GM08714 (cell line): ENCODE measurements around the gene RND1.
A peak's percentile ranks its signal among the peaks of the same experiment; 100 is the strongest.
"Not testable (repeated sequence)": the region's sequence is repeated elsewhere in the genome, so short reads cannot be mapped to it uniquely, and the experiment has no call there.

Experiments used
- H3K4me3 ChIP-seq: fragments of 200-500 bp; sonication (Bioruptor generic); 2 replicates; pipeline ENCODE4 v1.5.1; 2014; ENCODE audit warnings: mild to moderate bottlenecking, low read length, inconsistent platforms
- ZNF274 ChIP-seq: IDR thresholded peaks from 2 replicates; pipeline ENCODE4 v1.6.1; 2012; ENCODE audit warnings: mild to moderate bottlenecking, low read depth, low read length

RND1 gene

GRCh38 chr12:48856379-48856778, 9.3 kb downstream of the RND1 start:
- TF ChIP-seq ZNF274: no peak
- H3K4me3 ChIP-seq: no peak overlapping the region

- H3K4me3 ChIP-seq: not testable (repeated sequence)
Measured at GRCh38 chr12:48854932-48855331, 10.7 kb downstream of the RND1 start.

- no peak for TF ChIP-seq ZNF274
- H3K4me3 ChIP-seq: no peak overlapping the region
Measured at GRCh38 chr12:48854488-48854887, 11.2 kb downstream of the RND1 start.

- TF ChIP-seq ZNF274: no peak
- H3K4me3 ChIP-seq: peak overlapping the region; percentile 94
Measured at GRCh38 chr12:48852734-48853688, 12.7 kb downstream of the RND1 start.

- H3K4me3 ChIP-seq: peak within 1 kb of the TSS; percentile 97
- TF ChIP-seq ZNF274: no peak
Measured at GRCh38 chr12:48851883-48852733, 13.6 kb downstream of the RND1 start, which contains the start of gene DDX23. Gene DDX23 (minus strand): TSS chr12:48852163. CDS start chr12:48845782, 6,381 bp downstream.

- H3K4me3 ChIP-seq: not testable (repeated sequence)
Measured at GRCh38 chr12:48842021-48842420, 23.6 kb downstream of the RND1 start.

GRCh38 chr12:48838048-48838447, 27.6 kb downstream of the RND1 start:
- no peak overlapping the region for H3K4me3 ChIP-seq
- TF ChIP-seq ZNF274: no peak

GRCh38 chr12:48832321-48833060, 33.2 kb downstream of the RND1 start:
- TF ChIP-seq ZNF274: no peak
- H3K4me3 ChIP-seq: no peak overlapping the region

- no peak overlapping the region for H3K4me3 ChIP-seq
- no peak for TF ChIP-seq ZNF274
Measured at GRCh38 chr12:48831257-48831656, 34.4 kb downstream of the RND1 start.

GRCh38 chr12:48828841-48829575, 36.7 kb downstream of the RND1 start:
- H3K4me3 ChIP-seq: no peak overlapping the region
- TF ChIP-seq ZNF274: no peak

GRCh38 chr12:48828293-48828692, 37.4 kb downstream of the RND1 start:
- no peak overlapping the region for H3K4me3 ChIP-seq
- no peak for TF ChIP-seq ZNF274

GRCh38 chr12:48827513-48828096, 38.1 kb downstream of the RND1 start:
- no peak for TF ChIP-seq ZNF274
- no peak overlapping the region for H3K4me3 ChIP-seq

- TF ChIP-seq ZNF274: no peak
Measured at GRCh38 chr12:48827026-48827425, 38.6 kb downstream of the RND1 start.

More at GRCh38 chr12:48827026-48827425, 38.6 kb downstream of the RND1 start:
- no peak overlapping the region for H3K4me3 ChIP-seq
